AG09309 (cell line): ENCODE measurements around the gene JAKMIP2.
A peak's percentile ranks its signal among the peaks of the same experiment; 100 is the strongest.
"Not testable (repeated sequence)": the region's sequence is repeated elsewhere in the genome, so short reads cannot be mapped to it uniquely, and the experiment has no call there.

Experiments used
- DNase-seq: peaks from one replicate; pipeline ENCODE4 v3.0.0-alpha.2; 2010; ENCODE audit warnings: low read depth
- H3K4me3 ChIP-seq: 2 replicates; pipeline ENCODE4 v1.5.1; 2011; ENCODE audit warnings: mild to moderate bottlenecking, low read depth, low read length, moderate library complexity; ENCODE audit not compliant: control insufficient read depth
- TF ChIP-seq, protein P1 (sequence below): IDR thresholded peaks from 2 replicates; pipeline ENCODE4 v1.5.1; 2011; ENCODE audit warnings: mild to moderate bottlenecking, low read depth, low read length, inconsistent platforms; ENCODE audit not compliant: insufficient read depth, control insufficient read depth; ENCODE audit errors: missing control alignments

Gene JAKMIP2

DNA sequence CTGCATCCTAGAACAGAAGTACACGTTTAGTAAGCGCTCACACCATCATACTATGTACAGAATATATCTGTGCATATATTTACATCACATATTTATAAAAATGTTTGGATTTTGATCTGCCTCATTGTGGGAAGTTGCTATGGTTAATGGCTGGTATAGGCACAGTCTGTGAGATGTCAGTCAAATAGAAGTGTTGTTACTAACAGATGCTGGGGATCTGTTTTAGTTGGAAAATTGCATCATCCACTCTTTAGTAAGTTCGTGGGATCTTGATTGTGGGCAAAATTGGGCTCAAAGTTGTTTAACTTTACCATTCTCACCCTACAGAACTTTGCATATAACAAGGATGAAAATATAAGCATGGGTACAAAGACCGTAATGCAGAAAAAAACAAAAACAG lies 196.3 kb downstream of the JAKMIP2 start:
- H3K4me3 ChIP-seq = no peak overlapping the region
- TF ChIP-seq, protein P1, sequence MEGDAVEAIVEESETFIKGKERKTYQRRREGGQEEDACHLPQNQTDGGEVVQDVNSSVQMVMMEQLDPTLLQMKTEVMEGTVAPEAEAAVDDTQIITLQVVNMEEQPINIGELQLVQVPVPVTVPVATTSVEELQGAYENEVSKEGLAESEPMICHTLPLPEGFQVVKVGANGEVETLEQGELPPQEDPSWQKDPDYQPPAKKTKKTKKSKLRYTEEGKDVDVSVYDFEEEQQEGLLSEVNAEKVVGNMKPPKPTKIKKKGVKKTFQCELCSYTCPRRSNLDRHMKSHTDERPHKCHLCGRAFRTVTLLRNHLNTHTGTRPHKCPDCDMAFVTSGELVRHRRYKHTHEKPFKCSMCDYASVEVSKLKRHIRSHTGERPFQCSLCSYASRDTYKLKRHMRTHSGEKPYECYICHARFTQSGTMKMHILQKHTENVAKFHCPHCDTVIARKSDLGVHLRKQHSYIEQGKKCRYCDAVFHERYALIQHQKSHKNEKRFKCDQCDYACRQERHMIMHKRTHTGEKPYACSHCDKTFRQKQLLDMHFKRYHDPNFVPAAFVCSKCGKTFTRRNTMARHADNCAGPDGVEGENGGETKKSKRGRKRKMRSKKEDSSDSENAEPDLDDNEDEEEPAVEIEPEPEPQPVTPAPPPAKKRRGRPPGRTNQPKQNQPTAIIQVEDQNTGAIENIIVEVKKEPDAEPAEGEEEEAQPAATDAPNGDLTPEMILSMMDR = no peak
- no peak for DNase-seq

DNA sequence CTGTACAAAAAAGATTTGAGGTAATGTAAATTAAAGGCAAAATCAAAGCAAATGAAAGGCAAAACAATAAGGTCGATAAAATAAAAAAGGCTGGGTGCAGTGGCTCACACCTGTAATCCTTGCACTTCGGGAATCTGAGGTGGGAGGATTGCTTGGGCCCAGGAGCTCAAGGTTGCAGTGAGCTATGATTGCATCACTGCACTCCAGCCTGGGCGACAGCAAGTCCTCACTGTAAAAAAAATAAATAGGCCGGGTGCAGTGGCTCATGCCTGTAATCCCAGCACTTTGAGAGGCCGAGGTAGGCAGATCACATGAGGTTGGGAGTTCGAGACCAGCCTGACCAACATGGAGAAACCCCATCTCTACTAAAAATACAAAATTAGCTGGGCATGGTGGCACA lies 200.3 kb downstream of the JAKMIP2 start:
- not testable (repeated sequence) for DNase-seq, H3K4me3 ChIP-seq

DNA sequence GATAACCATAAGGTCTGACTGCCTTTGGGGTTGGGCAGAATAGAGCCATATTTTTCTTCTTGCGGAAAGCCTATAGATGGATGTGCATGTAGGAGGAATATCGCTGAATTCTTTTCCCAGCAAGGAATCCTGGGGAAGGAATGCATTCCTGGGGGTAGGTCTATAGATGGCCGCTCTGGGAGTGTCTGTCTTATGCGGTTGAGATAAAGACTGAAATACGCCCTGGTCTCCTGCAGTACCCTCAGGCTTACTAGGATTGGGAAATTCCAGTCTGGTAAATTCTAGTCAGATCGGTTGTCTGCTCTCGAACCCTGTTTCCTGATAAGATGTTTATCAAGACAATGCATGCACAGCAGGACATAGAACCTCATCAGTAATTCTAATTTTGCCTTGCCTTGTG lies 202.1 kb downstream of the JAKMIP2 start:
- DNase-seq = not testable (repeated sequence)

DNA sequence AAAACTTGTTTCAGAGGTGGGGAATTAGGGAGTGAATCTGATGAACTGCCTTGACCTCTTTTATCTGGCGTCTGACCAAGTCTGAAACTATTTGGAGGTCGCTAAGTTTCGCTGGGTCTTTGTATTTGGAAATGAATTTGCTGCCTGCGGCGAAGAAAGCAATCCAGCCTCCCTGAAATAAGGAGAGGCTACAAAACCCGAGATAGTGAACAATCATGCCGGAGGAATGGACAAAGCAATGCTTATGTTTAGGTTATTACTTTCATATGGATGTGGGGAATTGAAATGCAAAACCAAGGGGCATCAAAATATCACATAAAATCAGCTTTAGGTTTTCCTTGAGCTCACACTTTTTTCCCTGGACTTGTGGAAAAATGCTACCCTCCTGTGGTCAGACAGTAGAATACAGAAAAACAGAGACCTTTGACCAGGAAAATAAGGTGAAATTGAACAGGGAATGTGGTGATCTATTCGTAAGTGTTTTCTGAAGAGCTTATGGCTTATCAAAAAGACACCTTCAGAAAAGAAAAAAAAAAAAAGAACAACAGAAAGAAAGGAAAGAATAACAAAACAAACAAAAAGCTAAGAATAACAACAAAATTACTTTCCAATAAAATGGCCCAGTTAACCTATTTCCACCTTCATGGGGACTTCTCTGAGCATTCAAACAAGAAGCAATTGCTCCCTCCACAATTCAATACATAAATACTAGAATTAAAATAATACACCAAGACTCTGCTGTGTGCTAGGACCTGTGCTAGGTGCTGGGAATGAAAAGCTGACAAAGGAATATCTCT lies 204.1 kb downstream of the JAKMIP2 start:
- no peak for DNase-seq
- TF ChIP-seq, protein P1 = peak; percentile 60
- H3K4me3 ChIP-seq = no peak overlapping the region

More for the DNA sequence above, 202.1 kb downstream of the JAKMIP2 start:
- H3K4me3 ChIP-seq = not testable (repeated sequence)

DNA sequence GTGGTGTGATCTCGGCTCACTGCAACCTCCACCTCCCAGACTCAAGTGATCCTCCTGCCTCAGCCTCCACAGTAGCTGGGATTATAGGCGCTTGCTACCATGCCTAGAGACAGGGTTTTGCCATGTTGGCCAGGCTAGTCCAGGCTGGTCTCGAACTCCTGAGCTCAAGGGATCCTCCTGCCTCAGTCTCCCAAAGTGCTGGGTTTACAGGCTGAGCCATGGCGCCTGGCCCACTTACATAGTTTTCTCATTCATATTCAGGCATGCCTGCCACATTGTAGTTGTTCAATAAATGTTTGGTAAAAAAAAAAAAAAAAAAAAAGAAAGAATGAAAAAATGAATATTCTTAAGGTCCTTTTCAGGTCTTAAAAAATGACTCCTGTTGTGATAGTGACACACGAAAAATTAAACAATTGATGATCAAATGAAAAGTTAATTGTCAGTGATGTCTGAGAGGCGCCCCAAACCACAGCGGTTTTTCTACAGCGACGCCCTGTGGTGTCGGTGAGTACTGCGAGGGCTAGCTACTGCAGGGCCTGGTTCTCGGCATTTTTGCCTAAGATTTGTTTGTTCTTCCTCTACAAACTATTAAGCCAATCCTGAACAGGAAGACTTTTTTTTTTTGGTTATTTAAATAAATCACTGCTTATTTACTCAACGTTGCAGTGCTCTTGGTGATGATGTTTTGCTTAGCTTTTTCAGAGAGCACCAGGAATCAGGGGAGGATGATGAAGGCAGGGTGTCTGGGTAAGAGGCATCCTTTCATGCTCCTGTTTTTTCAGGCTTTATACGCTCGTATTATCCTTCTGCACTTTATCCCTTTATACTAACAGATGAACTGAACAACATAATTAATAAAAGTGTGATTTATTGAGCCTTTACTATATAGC lies 205.6 kb downstream of the JAKMIP2 start:
- TF ChIP-seq, protein P1 = peak; percentile 92
- no peak overlapping the region for H3K4me3 ChIP-seq
- DNase-seq = no peak

DNA sequence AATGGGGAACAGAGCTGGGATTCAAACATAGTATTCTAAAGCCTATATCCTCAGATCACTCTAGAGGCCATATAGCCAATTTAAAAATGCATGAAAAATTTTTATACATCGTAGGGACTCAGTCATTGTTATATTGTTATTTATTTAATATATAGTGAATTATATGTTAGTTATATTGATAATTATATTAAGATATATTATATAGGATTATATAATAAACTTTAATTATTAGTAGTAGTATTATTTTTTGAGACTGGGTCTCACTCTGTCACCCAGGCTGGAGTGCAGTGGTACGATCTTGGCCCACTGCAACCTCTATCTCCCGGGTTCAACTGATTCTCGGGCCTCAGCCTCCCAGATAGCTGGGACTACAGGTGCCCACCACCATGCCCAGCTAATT lies 206.9 kb downstream of the JAKMIP2 start:
- DNase-seq = no peak
- no peak overlapping the region for H3K4me3 ChIP-seq
- TF ChIP-seq, protein P1 = no peak

DNA sequence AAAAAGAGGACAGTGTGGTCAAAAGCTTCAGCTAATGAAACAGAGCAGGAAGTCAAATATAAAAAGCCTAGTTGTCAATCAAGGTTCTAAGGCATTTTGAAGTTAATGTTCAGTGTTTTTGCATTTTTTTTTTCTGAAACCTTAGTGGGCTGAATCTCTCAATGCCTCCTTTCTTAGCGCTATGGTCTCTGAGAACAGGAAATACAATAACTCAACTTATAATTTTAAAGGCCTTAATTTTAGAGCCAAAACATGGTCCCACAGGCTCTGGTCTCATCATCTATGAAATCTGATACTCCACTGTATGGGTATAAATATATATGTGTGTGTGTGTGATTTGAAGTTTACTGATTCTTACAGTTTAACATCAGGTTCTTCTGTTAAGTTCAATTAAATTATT lies 209.3 kb downstream of the JAKMIP2 start:
- TF ChIP-seq, protein P1 = no peak
- no peak for DNase-seq
- no peak overlapping the region for H3K4me3 ChIP-seq
